H1 (cell line): ENCODE results near the gene CS.

Experiments
- CEBPB ChIP-seq: IDR thresholded peaks from 2 replicates; pipeline ENCODE4 v1.6.1; 2012; ENCODE audit warnings: low read depth, low read length
- CTCF ChIP-seq, 3 experiments: IDR thresholded peaks; 1 replicate in 2 of 3; 2 replicates in 1 of 3; pipeline versions ENCODE4 v1.5.1 to v1.6.1; 2011; ENCODE audit warnings: low read length in 3 of 3, mild to moderate bottlenecking in 3 of 3, inconsistent platforms in 2 of 3, low read depth in 1 of 3, moderate library complexity in 1 of 3; ENCODE audit not compliant: insufficient read depth in 1 of 3; ENCODE audit errors: control extremely low read depth in 1 of 3
- EZH2 ChIP-seq: fragments of 200-600 bp; sonication (generic); IDR thresholded peaks from 2 replicates; pipeline ENCODE4 v1.7.1; 2012; ENCODE audit warnings: low read depth, mild to moderate bottlenecking, moderate library complexity, low read length, inconsistent platforms; ENCODE audit not compliant: severe bottlenecking
- POLR2A ChIP-seq, 2 experiments: IDR thresholded peaks; 1 replicate in 1 of 2; 2 replicates in 1 of 2; pipeline ENCODE4 v1.6.1; 2011; ENCODE audit warnings: low read depth in 2 of 2, low read length in 2 of 2, mild to moderate bottlenecking in 2 of 2; ENCODE audit errors: control extremely low read depth in 1 of 2
- POLR2AphosphoS5 ChIP-seq: IDR thresholded peaks from 2 replicates; pipeline ENCODE4 v1.6.1; 2011; ENCODE audit warnings: low read depth, low read length
- SIX5 ChIP-seq: IDR thresholded peaks from 2 replicates; pipeline ENCODE4 v1.6.1; 2011; ENCODE audit warnings: mild to moderate bottlenecking, low read depth, low read length
- TAF1 ChIP-seq: IDR thresholded peaks from 2 replicates; pipeline ENCODE4 v1.6.1; 2011; ENCODE audit warnings: mild to moderate bottlenecking, low read depth, low read length
- TBP ChIP-seq: IDR thresholded peaks from 2 replicates; pipeline ENCODE4 v1.6.1; 2011; ENCODE audit warnings: low read depth, low read length, improper control_type of control experiment

DNA sequence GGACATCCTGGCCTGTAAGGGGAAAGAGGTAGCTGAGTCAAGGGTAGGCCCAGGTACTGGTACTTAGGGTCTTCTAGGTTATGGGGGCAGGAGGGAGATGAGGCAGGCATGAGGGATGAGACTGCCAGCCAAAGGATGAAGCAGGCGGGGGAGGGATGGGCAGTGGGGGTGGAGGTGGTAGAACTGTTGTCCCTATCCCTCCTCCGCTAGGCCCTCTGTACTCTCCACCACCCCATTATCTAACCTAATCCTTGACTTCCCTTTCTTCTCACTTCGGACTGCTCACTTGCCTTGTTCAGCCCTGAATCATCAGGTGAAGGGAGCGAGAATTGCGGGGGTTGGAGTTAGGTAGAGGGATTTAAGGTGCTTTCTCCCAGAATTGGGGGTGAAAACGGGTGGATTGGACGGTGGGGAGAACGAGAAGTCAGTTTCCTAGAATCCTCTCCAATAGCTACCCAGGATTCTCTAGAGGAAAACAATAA lies 33.1 kb upstream of the CS start:
- TF ChIP-seq CTCF (IDR thresholded peaks at IDR 0.05; ENCODE audit: control extremely low read depth in 1 of 3, insufficient read depth in 1 of 3, low read depth in 1 of 3, low read length in 3 of 3) = no peak
- TF ChIP-seq TBP = no peak
- TF ChIP-seq POLR2AphosphoS5 = 0 out of 2 replicates have a peak, but pooled peaks have one; percentile 2
- no peak for TF ChIP-seq EZH2
- TF ChIP-seq POLR2A (IDR thresholded peaks at IDR 0.05; ENCODE audit: control extremely low read depth in 1 of 2, low read depth in 2 of 2, low read length in 2 of 2) = no peak; a peak in 1 of 3 replicates
- no peak for TF ChIP-seq SIX5
- TF ChIP-seq TAF1 = peak; percentile 42; the same call in 1 of the 2 replicates
- no peak for TF ChIP-seq CEBPB
